Peyer's patch (tissue), 4 donors: Measurements from ENCODE around the gene GABRR3.

Experiments used
- CTCF ChIP-seq, 6 experiments: fragments of 450-650 bp in 4 of 6; fragments of 200-600 bp in 2 of 6; sonication (generic) in 1 of 6; IDR thresholded peaks; one replicate each; pipeline ENCODE4 v1.5.1; 2017 to 2019; ENCODE audit warnings: antibody characterized with exemption in 6 of 6, mild to moderate bottlenecking in 3 of 6, moderate library complexity in 1 of 6
- POLR2A ChIP-seq, 2 donors: fragments of 450-650 bp; IDR thresholded peaks; one replicate each; pipeline ENCODE4 v1.5.1; 2017; ENCODE audit warnings: antibody characterized with exemption in 2 of 2, mild to moderate bottlenecking in 2 of 2, moderate library complexity in 2 of 2

GRCh38 chr3:97935842-97936241, 99.3 kb downstream of the GABRR3 start:
- TF ChIP-seq CTCF (IDR thresholded peaks at IDR 0.05) (no peak), POLR2A (IDR thresholded peaks at IDR 0.05) (no peak)
